GM19328 (cell line): ENCODE measurements around the gene MYO18B.

Source experiments
- ATAC-seq: cut with Tn5 transposase; IDR thresholded peaks from one replicate; pipeline ENCODE4 v1.9.1; 2021; ENCODE audit warnings: mild to moderate bottlenecking, moderate library complexity; ENCODE audit not compliant: unreplicated experiment

MYO18B gene

GRCh38 chr22:25747245-25747944 lies 5.4 kb downstream of the MYO18B start:
- no peak for ATAC-seq

DNA sequence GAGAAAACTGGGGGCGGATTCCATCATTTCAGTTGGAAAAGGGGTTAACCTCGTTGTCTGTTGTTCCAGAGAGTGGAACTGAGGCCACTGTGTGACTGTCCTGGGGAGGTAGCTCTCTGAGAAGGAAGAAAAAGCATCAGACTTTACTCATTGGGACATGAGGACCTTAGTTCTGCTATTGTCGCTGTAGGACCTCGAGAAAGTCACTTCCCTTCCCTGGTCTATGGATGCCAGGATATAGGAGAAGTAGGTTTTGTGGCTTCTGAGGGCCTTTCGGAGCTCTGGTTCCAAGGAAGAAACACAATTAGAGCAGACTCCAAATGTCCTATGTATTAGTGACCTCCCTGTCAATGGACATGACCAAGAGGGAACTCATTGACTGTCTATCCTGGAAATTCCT lies 6.2 kb downstream of the MYO18B start:
- ATAC-seq = no peak

DNA sequence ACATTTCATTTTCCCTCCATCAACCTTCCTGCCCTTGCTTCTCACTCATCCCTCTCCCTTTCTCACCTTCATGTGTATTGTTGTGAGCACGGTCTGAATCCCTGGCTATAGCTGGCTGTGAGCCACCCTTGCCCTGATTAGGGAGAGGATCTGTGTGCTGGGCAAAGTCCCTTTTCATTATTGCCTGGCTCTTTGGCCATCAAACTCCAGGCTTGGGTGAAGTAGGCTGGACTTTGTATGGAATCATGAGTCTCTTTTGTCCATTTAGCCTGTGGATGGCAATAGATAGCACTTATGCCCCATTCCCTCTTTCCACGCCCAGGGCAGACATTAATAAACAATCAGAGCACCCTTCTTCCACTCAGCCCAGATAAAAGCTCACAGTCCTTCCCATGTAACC lies 6.7 kb downstream of the MYO18B start:
- ATAC-seq = no peak

DNA sequence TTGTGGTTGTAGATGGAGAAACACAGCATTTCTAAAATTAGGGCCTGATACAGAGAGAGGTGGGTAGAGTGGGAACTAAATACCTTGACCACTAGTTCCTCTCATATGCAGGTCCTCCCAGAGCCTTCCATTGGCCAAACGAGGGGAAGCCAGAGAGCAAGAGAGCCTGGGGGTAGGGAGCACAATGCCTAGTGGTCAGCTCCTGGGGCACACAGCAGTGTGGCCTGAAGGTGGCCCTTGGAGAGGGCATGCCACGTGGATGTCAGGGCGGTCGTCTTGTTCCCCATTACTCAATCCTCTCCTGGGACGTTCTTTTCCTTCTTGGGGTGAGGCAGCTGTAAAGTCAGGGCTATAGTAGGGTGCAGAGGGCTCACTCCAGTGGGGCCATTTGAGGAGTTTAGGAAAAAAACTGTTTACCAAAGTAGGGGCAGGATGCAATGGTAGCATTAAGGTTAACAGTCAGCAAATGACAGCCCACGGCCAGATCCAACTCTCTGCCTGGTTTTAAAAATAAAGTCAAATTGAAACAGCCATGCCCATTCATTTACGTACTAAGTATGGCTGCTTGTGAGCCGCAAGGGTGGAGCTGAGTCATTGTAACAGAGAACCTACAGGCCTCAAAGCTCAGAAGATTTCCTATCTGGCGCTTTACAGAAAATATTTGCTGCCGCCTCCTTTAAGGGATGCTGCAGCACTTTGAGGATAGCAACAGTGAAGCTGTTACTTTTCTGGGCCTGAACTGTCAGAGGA lies 7.6 kb downstream of the MYO18B start:
- ATAC-seq = no peak

GRCh38 chr22:25750569-25751173 lies 8.7 kb downstream of the MYO18B start:
- ATAC-seq = no peak

DNA sequence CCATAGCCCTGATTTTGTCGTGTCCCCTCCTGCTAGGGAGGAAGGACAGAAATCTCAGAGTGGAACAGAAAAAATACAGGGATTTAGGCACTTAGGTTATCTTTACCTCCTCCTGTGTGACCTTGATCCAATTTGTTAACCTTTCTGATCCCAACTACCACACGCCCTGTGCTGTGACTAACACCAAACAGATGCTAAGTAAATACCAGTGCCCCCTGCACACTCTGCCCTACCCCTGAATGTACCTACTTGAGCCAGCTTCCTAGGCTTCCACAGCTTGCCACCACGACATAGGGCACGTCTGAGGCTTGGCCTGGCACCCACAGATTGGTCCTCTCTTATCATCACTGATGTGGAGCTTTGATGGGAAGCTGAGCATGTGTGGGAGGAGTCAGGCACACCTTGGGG lies 9.2 kb downstream of the MYO18B start:
- no peak for ATAC-seq

DNA sequence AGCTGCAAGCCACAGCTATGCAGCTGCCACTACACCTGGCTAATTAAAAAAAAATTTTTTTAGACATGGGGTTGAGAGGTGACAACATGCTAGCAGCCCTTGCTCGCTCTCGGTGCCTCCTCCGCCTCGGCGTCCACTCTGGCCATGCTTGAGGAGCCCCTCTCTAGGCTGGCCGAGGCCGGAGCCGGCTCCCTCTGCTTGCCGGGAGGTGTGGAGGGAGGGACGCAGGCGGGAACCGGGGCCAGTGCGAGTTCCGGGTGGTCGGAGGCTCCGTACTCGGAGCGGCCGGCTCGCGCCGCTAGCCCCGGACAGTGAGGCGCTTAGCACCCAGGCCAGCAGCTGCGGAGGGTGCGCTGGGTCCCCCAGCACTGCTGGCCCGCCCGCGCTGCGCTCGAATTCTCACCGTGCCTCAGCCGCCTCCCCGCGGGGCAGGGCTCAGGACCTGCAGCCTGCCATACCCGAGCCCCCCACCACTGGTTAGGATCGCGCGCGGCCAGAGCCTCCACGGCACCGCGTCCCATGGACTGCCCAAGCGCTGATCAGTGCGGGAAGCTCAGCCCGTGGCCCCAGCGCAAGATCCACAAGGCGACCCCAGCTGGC lies 10.7 kb downstream of the MYO18B start:
- ATAC-seq = no peak

DNA sequence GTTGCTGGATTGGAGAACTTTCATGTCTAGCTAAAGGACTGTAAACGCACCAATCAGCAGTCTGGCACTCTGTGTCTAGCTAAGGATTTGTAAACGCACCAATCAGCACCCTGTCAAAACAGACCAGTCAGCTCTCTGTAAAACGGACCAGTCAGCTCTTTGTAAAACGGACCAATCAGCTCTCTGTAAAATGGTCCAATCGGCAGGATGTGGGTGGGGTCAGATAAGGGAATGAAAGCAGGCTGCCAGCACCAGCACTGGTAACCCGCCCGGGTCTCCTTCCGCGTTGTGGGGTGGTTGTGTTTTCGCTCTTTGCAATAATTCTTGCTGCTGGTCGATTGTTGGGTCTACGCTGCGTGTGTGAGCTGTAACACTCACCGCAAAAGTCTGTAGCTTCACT lies 11.3 kb downstream of the MYO18B start:
- ATAC-seq = no peak

- ATAC-seq = no peak
These were observed 12.7 kb downstream of the MYO18B start for GRCh38 chr22:25754527-25755202.

- no peak for ATAC-seq
These were observed 15.7 kb downstream of the MYO18B start for GRCh38 chr22:25757686-25758085.

DNA sequence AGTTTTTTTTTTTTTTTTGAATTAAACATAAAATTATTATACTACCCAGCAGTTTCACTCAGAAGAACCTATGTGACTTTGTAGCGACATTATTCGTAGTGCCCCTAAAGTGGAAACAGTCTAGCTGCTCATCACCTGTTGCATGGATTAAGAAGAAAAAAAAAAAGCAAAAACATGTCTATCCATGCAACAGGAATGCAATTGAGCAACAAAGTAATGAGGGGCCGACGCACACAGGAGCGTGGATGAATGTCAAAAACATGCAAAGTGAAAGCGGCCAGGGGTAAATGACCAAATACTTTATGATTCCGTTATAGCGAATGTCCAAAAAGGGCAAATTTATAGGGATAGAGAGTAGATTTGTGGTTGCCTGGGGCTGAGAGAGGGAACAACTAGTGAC lies 16.3 kb downstream of the MYO18B start:
- no peak for ATAC-seq

- ATAC-seq = no peak
These were observed 17.8 kb downstream of the MYO18B start for GRCh38 chr22:25759825-25760231.

DNA sequence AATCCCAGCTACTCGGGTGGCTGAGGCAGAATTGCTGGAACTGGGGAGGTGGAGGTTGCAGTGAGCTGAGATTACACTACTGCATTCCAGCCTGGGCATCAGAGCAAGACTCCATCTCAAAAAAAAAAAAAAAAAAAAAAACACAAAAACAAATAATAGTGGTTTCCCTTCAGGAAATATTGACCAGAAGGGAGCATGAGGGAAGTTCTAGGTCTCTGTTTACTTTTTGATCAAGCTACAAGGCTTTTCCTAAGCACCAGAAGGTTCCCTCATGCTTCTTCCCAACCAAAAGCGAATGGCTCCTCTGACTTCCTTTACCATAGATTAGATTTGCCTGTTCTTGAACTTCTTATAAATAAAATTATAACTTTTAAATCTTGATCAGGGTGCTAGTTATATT lies 18.3 kb downstream of the MYO18B start:
- ATAC-seq = no peak

- ATAC-seq = no peak
These were observed 19.0 kb downstream of the MYO18B start for GRCh38 chr22:25760848-25761595.

- no peak for ATAC-seq
These were observed 20.2 kb downstream of the MYO18B start for GRCh38 chr22:25762147-25762546.

DNA sequence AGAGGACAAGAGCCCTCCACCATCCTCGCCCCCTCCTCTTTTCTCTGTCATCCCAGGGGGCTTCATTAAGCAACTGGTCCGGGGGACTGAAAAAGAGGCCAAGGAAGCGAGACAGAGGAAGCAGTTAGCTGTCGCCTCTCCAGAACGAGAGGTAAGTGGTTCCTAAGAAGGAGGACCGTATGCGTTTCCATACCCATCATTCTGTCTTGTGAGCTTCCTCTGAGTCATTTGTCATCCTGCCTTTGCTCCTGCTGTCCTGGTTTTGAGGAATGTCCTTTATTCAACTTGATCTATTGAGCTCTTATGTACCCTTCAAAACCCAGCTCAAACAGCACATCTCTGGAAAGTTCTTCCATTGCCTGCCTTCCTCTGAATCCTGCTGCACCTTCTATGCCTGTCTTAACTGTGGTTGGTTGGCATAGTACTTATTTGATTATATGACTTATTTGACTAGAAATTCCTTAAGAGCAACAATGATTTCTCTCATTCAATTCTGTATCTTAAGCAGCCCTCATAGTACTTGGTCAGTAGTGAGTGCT lies 21.3 kb downstream of the MYO18B start:
- ATAC-seq = no peak

DNA sequence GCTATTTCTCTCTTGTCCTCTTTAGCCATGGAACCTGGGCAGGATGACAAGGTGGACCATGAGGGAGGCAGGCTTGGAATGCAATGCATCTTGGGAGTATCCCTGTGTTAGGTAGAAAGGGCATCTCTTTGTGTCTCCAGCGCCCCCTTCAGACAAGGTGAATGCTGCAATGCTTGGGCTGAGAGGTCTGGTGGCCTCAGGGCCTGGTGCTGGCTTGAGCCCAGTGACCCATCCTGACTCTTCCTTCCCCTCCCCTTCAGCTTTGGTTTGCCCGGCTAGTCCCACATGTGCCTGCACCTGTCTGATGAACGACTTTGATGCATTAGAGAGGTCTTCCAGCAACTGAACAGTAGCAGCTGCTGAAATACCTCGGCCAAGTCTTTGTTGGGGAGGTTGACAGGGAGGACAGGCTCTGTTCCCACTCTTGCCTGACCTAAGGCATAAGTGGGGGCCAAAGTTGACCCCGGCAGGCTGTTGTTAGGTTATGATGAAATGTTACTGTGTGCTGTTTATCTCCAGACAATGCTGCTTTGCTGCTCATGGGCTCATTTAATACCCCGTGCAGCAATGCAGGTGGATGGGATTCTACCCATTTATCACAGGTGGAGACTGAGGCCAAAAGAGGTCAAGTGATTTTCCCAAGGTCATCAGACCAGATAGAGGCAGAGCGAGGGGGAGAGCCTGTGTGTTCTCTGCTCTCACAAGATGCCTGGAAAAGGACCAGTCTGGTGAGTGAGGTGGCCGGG lies 22.5 kb downstream of the MYO18B start:
- no peak for ATAC-seq

- ATAC-seq = no peak
These were observed 23.0 kb downstream of the MYO18B start for GRCh38 chr22:25765016-25765367.

DNA sequence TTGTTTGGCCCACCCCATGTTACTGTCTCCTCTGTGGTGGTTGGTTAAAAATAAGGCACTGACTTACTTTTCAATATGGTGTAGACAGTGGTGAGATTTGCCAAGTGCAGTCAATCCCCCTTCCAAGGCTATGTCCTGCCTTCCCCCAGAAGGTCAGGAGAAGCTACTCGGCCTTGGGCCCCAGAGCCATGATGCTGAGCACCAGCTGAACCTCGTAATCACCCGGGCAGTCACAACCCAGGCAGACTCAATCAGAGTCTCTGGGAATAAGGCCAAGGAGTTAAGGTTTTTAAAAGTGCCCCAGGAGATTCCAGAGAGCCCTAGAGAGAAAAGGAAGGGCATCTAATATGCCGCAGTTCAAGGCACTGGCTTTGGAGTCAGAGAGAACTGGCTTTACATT lies 23.8 kb downstream of the MYO18B start:
- ATAC-seq = no peak

DNA sequence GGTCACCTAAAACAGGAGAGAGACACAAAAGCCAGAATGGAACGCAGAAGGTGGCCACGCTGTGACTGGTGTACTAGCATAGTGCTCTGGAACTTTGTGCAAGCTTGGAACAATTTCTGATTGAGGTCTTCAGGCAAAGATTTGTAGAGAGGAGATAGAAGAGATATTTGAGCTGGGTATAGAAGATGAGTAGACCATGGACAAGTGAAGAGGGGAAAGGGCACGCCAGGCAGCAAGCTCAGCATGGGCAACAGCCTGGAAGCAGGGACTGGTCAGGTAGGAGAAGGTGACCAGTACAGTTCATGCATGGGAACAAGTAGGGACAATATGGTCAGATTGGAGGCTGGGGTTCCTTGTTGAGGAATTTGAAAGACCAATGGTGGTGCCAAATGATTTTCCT lies 24.4 kb downstream of the MYO18B start:
- ATAC-seq = no peak
